ENCODE data around the gene URB1. TPM values are rescaled to one million over a fixed set of nuclear protein-coding genes. Genes with fewer than 3 reads are reported as not detected.
A peak's percentile ranks its signal among the peaks of the same experiment; 100 is the strongest.

Gene URB1
- total RNA-seq, 1 donor from 2014 or later: 42.8 TPM

- Mint-ChIP-seq H3K36me3 (ENCODE audit: low read depth) (peaks cover 2% of the 10 kb centered on the region), H3K9me3 (no peaks in the 10 kb centered on the region), H3K4me3 (no peak overlapping the region), H3K27me3 (ENCODE audit: insufficient read depth) (no peaks in the 10 kb centered on the region), H3K4me1 (ENCODE audit: low read depth) (no peaks in the 10 kb centered on the region), H3K27ac (no peak overlapping the region)
- no peak for DNase-seq (ENCODE audit: low spot score)
- intact Hi-C loops (cut with micrococcal nuclease): no loop called here
These were observed 92.6 kb downstream of the URB1 start for GRCh38 chr21:32300117-32300681.

- H3K36me3 Mint-ChIP-seq (ENCODE audit: low read depth): no peaks in the 10 kb centered on the region
- no peak overlapping the region for H3K27ac Mint-ChIP-seq
- no peak for DNase-seq (ENCODE audit: low spot score)
- intact Hi-C loops (cut with micrococcal nuclease): no loop called here
- no peaks in the 10 kb centered on the region for H3K9me3 Mint-ChIP-seq
- no peak overlapping the region for H3K4me3 Mint-ChIP-seq
- no peaks in the 10 kb centered on the region for H3K4me1 Mint-ChIP-seq (ENCODE audit: low read depth)
- no peaks in the 10 kb centered on the region for H3K27me3 Mint-ChIP-seq (ENCODE audit: insufficient read depth)
These were observed 93.1 kb downstream of the URB1 start for GRCh38 chr21:32299695-32300094.

- intact Hi-C loops (cut with micrococcal nuclease): no loop called here
These were observed 94.1 kb downstream of the URB1 start, which contains the start of gene MRAP for GRCh38 chr21:32298658-32299081. TSS of gene MRAP (plus strand) at chr21:32298855. CDS start at chr21:32298972, 117 bp downstream.

GRCh38 chr21:32298148-32298559 lies 94.7 kb downstream of the URB1 start:
- intact Hi-C loops (cut with micrococcal nuclease): no loop called here
- no peak for DNase-seq (ENCODE audit: low spot score)
- Mint-ChIP-seq H3K4me3 (no peak overlapping the region), H3K27ac (no peak overlapping the region), H3K36me3 (ENCODE audit: low read depth) (no peaks in the 10 kb centered on the region), H3K27me3 (ENCODE audit: insufficient read depth) (no peaks in the 10 kb centered on the region), H3K9me3 (no peaks in the 10 kb centered on the region), H3K4me1 (ENCODE audit: low read depth) (no peaks in the 10 kb centered on the region)

More at GRCh38 chr21:32298658-32299081, 94.1 kb downstream of the URB1 start, which contains the start of gene MRAP:
- Mint-ChIP-seq H3K9me3 (no peaks in the 10 kb centered on the region), H3K27ac (no peak within 1 kb of the TSS), H3K36me3 (ENCODE audit: low read depth) (no peaks in the 10 kb centered on the region), H3K27me3 (ENCODE audit: insufficient read depth) (no peaks in the 10 kb centered on the region), H3K4me3 (no peak within 1 kb of the TSS), H3K4me1 (ENCODE audit: low read depth) (no peaks in the 10 kb centered on the region)
- DNase-seq (ENCODE audit: low spot score): no peak

DNA sequence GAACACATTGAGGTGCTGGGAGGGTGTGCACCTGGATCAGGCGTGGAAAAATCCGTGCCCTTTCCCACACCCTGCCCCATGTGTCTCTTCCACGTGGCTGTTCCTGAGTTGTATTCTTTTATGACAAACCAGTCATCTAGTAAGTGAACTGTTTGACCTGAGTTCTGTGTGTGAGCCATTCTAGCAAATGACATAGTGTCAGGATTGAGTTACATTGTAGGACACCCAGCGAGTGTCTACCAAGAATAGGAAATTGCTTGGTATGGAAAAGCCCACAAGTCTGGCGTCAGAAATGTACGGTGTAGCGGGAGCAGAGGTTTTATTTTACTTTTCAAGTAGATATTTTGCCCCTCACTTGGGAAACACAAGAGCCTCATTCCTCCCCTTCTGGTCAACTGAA lies 95.4 kb downstream of the URB1 start:
- Mint-ChIP-seq H3K4me3 (no peak overlapping the region), H3K27me3 (ENCODE audit: insufficient read depth) (no peaks in the 10 kb centered on the region), H3K27ac (no peak overlapping the region), H3K9me3 (no peaks in the 10 kb centered on the region), H3K36me3 (ENCODE audit: low read depth) (no peaks in the 10 kb centered on the region), H3K4me1 (ENCODE audit: low read depth) (no peaks in the 10 kb centered on the region)
- intact Hi-C loops (cut with micrococcal nuclease): no loop called here
- DNase-seq (ENCODE audit: low spot score): no peak

DNA sequence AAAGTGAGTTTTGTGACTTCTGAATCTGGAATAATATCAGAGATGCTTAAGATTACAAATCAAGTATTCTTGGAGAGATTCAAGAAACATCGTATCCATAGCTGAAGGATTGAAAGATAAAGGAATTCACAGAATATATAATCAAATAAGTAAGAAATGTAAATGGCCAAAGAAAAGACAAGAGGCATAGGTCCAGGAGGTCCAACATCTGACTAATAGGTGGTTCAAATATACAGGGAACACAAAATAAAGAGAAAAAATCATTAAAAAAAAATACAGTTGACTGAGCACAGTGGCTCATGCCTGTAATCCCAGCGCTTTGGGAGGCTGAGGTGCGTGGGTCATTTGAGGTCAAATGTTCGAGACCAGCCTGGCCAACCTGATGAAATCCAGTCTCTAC lies 107.3 kb downstream of the URB1 start:
- intact Hi-C loops (cut with micrococcal nuclease): no loop called here
- no peak for DNase-seq (ENCODE audit: low spot score)
- Mint-ChIP-seq H3K4me1 (ENCODE audit: low read depth) (peaks cover 2% of the 10 kb centered on the region), H3K27me3 (ENCODE audit: insufficient read depth) (no peaks in the 10 kb centered on the region), H3K36me3 (ENCODE audit: low read depth) (no peaks in the 10 kb centered on the region), H3K4me3 (no peak overlapping the region), H3K9me3 (no peaks in the 10 kb centered on the region), H3K27ac (no peak overlapping the region)

- Mint-ChIP-seq H3K27ac (no peak overlapping the region), H3K27me3 (ENCODE audit: insufficient read depth) (no peaks in the 10 kb centered on the region), H3K4me3 (no peak overlapping the region), H3K36me3 (ENCODE audit: low read depth) (peaks cover 1% of the 10 kb centered on the region), H3K4me1 (ENCODE audit: low read depth) (peaks cover 18% of the 10 kb centered on the region), H3K9me3 (no peaks in the 10 kb centered on the region)
- intact Hi-C loops (cut with micrococcal nuclease): no loop called here
- no peak for DNase-seq (ENCODE audit: low spot score)
These were observed 109.8 kb downstream of the URB1 start for GRCh38 chr21:32282992-32283391.

DNA sequence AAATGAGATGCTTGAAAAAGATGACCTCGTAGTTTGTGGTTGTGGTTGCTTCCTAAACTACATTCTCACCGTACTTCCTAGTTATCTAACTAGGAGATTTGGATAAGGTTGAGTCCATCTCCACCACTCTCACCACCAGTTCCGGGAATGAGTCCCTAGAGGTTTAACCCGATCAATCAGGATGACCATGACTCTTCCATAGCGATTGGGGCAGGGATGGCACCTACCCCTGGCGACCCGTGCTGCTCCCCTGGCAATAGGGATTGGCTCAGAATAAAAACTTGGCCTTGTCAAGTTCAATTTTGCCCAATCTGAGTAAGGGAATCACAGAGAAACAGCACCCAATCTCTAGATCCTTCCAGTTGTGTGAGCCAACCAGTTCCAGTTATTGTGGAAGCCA lies 111.3 kb downstream of the URB1 start:
- intact Hi-C loops (cut with micrococcal nuclease): no loop called here
- no peak overlapping the region for H3K4me3 Mint-ChIP-seq

DNA sequence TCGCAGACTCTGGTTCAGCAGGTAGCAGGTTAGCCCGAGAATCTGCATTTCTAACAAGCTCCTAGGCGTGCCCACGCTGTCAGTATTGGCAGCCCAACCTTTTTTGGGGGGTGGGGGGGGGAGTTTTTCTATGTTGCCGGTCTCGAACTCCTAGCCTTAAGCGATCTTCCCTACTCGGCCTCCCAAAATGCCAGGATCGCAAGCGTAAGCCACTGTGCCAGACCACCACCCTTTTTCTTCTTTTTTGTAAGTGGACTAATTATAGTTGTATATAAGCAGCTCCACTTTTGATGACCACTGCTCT lies 113.5 kb downstream of the URB1 start:
- intact Hi-C loops (cut with micrococcal nuclease): loop anchor here (1.0 to 10.0 kb wide), 9 partner anchors 114 to 1263 kb away; partner anchors contain the start of genes CFAP298, GART, SCAF4 and SON
- H3K27me3 Mint-ChIP-seq (ENCODE audit: insufficient read depth): no peaks in the 10 kb centered on the region
- no peaks in the 10 kb centered on the region for H3K9me3 Mint-ChIP-seq
- no peak for DNase-seq (ENCODE audit: low spot score)
- peaks cover 1% of the 10 kb centered on the region for H3K36me3 Mint-ChIP-seq (ENCODE audit: low read depth)
- peak overlapping the region; percentile 97 for H3K27ac Mint-ChIP-seq
- H3K4me3 Mint-ChIP-seq: peak overlapping the region; percentile 100
- H3K4me1 Mint-ChIP-seq (ENCODE audit: low read depth): peaks cover 21% of the 10 kb centered on the region

More for the DNA sequence above, 111.3 kb downstream of the URB1 start:
- no peak for DNase-seq (ENCODE audit: low spot score)
- peaks cover 21% of the 10 kb centered on the region for H3K4me1 Mint-ChIP-seq (ENCODE audit: low read depth)
- no peak overlapping the region for H3K27ac Mint-ChIP-seq
- peaks cover 1% of the 10 kb centered on the region for H3K36me3 Mint-ChIP-seq (ENCODE audit: low read depth)
- no peaks in the 10 kb centered on the region for H3K9me3 Mint-ChIP-seq
- no peaks in the 10 kb centered on the region for H3K27me3 Mint-ChIP-seq (ENCODE audit: insufficient read depth)

DNA sequence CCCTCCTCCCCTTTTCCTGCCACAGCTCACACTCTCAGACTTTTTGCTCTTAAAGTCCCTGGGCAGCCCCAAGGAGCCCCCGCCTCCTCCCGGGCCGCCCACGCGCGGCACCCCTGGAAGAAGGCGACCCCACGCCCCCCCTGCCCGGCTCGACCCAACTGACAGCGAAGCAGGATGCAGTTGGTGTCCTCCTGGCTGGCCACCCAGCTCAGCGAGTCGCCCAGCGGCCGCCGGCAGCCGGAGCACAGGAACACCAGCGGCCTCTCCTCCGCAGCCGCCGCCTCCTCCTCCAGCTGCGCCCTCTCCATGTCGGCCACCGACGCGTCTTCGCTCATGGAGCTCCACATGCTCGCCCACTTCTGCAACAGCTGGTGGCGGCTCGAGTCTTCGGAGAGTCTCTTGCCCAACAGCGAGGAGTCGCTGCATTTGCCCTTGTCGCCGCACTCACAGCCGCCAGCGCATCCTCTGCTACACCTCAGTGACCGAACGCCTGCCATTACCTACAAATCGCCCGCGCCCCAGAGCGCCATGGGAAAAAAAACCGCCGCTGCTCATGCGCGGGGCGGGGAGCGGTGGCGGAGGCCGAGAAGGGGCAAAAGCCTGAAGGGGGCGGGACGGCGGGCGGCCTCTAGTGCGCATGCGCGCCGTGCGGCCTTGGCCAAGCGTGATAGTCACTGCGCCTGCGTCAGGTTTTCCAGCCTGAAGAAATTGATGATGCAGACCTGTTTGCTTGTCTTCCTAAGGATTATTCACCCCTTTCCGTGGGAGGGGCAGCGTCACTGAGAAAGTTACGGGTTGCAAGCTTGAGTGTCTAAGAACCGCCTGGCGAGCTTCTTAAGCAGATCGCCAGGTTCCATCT lies 114.1 kb downstream of the URB1 start, which contains the start of gene MIS18A:
TSS of gene MIS18A (minus strand) at position 532 of the 859 bp plus-strand sequence. CDS start at position 497, 35 bp downstream.
- Mint-ChIP-seq H3K4me3 (peak within 1 kb of the TSS; percentile 100), H3K36me3 (ENCODE audit: low read depth) (peaks cover 1% of the 10 kb centered on the region), H3K27ac (peak within 1 kb of the TSS; percentile 97), H3K4me1 (ENCODE audit: low read depth) (peaks cover 21% of the 10 kb centered on the region), H3K27me3 (ENCODE audit: insufficient read depth) (no peaks in the 10 kb centered on the region), H3K9me3 (no peaks in the 10 kb centered on the region)
- intact Hi-C loops (cut with micrococcal nuclease): loop anchor here (1.0 to 10.0 kb wide), 10 partner anchors 37 to 1264 kb away; partner anchors contain the start of genes CFAP298, GART, SCAF4 and SON
- DNase-seq (ENCODE audit: low spot score): peak; percentile 95

DNA sequence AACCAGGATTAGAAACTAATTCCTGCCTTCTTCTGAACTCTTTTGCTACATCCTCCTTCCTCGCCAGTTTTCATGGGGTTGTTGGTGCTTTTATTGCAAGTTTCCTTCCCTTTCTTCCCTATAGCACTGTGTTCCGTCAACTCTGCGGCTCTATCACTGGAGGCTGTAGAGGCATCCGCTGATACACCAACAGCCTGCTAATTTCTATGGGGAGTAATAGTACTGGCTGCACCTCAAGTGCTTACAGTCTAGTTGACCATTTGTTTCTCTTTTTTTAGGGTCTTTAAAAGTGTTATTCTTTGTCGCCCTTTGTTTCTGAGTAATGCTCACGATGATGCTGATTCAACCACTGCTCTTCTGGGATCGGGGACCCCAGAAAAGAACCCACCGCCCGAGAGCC lies 114.7 kb downstream of the URB1 start:
- H3K9me3 Mint-ChIP-seq: no peaks in the 10 kb centered on the region
- DNase-seq (ENCODE audit: low spot score): no peak
- intact Hi-C loops (cut with micrococcal nuclease): loop anchor here (1.0 to 10.0 kb wide), 6 partner anchors 37 to 1265 kb away; partner anchors contain the start of genes CFAP298, GART and SON
- no peaks in the 10 kb centered on the region for H3K27me3 Mint-ChIP-seq (ENCODE audit: insufficient read depth)
- H3K36me3 Mint-ChIP-seq (ENCODE audit: low read depth): peaks cover 1% of the 10 kb centered on the region
- peak overlapping the region; percentile 100 for H3K4me3 Mint-ChIP-seq
- peak overlapping the region; percentile 76 for H3K27ac Mint-ChIP-seq
- H3K4me1 Mint-ChIP-seq (ENCODE audit: low read depth): peaks cover 21% of the 10 kb centered on the region

- Mint-ChIP-seq H3K9me3 (no peaks in the 10 kb centered on the region), H3K27ac (no peak overlapping the region), H3K36me3 (ENCODE audit: low read depth) (peaks cover 1% of the 10 kb centered on the region), H3K4me1 (ENCODE audit: low read depth) (peaks cover 21% of the 10 kb centered on the region), H3K4me3 (peak overlapping the region; percentile 45), H3K27me3 (ENCODE audit: insufficient read depth) (no peaks in the 10 kb centered on the region)
- DNase-seq (ENCODE audit: low spot score): no peak
- intact Hi-C loops (cut with micrococcal nuclease): loop anchor here (10.0 kb wide), 1 partner anchor 722 kb away; no protein-coding TSS in a partner anchor
These were observed 116.1 kb downstream of the URB1 start for GRCh38 chr21:32276671-32277070.

DNA sequence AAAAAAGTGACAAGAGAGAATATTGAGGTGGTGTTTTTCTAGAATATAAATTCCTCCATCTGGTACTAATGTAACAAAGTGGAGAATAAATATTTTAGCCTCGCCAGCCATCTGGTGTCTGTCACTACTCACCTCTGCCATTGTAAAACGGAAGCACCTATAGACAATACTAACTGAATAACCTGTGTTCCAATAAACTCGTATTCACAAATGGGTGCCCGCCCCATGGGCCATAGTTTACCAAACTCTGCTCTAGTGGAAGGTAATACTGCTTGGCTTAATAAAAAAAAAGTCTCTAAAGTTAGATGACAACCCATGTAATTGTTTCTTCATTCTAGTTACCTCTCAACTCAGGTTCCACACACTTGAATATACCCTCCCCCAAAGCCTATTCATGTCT lies 122.1 kb downstream of the URB1 start:
- Mint-ChIP-seq H3K27ac (no peak overlapping the region), H3K27me3 (ENCODE audit: insufficient read depth) (no peaks in the 10 kb centered on the region), H3K36me3 (ENCODE audit: low read depth) (peaks cover 12% of the 10 kb centered on the region), H3K9me3 (no peaks in the 10 kb centered on the region), H3K4me1 (ENCODE audit: low read depth) (no peaks in the 10 kb centered on the region), H3K4me3 (no peak overlapping the region)
- DNase-seq (ENCODE audit: low spot score): no peak
- intact Hi-C loops (cut with micrococcal nuclease): loop anchor here (10.0 kb wide), 1 partner anchor 716 kb away; no protein-coding TSS in a partner anchor

Data from activated T-helper 1 cell treated with anti-CD3 and anti-CD28 coated beads, Interleukin-12 subunit alpha, Interleukin-12 subunit beta, Interleukin-2, Interleukin-4 antibody, amounts not matched to agents 30 ng/mL and 10 ng/mL and 1 ng/mL, durations not matched to agents 14 hours and 24 hours and 36 hours (primary cell).